ENCODE data around the gene TMEM9. TPM values are rescaled to one million over a fixed set of nuclear protein-coding genes. Genes with fewer than 3 reads are reported as not detected.

Gene TMEM9
- total and polyA plus RNA-seq, 9 of the 15 experiments (the other 6 are each of a cell fraction or from before 2014, with no cell fraction given), result 30.4 to 107 (median 67.6) TPM

GRCh38 chr1:201170533-201171062, 16.3 kb upstream of the TMEM9 start (continued):
- TF ChIP-seq, protein P1, sequence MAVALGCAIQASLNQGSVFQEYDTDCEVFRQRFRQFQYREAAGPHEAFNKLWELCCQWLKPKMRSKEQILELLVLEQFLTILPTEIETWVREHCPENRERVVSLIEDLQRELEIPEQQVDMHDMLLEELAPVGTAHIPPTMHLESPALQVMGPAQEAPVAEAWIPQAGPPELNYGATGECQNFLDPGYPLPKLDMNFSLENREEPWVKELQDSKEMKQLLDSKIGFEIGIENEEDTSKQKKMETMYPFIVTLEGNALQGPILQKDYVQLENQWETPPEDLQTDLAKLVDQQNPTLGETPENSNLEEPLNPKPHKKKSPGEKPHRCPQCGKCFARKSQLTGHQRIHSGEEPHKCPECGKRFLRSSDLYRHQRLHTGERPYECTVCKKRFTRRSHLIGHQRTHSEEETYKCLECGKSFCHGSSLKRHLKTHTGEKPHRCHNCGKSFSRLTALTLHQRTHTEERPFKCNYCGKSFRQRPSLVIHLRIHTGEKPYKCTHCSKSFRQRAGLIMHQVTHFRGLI (CRISPR knock-in tag; IDR thresholded peaks at IDR 0.05), result peak; percentile 73
- TF ChIP-seq JUND (IDR thresholded peaks at IDR 0.05; ENCODE audit: borderline replicate concordance, low read depth, low read length) (peak; percentile 82), JUND (tag; IDR thresholded peaks at IDR 0.05; ENCODE audit: borderline replicate concordance, low read depth, low read length) (peak; percentile 72; the same call in 1 of the 3 replicates), ZFX (CRISPR knock-in tag; IDR thresholded peaks at IDR 0.05) (peak; percentile 94), THRB (CRISPR knock-in tag; conservative IDR thresholded peaks at IDR 0.05) (0 out of 2 replicates have a peak, but pooled peaks have one; percentile 32)

DNA sequence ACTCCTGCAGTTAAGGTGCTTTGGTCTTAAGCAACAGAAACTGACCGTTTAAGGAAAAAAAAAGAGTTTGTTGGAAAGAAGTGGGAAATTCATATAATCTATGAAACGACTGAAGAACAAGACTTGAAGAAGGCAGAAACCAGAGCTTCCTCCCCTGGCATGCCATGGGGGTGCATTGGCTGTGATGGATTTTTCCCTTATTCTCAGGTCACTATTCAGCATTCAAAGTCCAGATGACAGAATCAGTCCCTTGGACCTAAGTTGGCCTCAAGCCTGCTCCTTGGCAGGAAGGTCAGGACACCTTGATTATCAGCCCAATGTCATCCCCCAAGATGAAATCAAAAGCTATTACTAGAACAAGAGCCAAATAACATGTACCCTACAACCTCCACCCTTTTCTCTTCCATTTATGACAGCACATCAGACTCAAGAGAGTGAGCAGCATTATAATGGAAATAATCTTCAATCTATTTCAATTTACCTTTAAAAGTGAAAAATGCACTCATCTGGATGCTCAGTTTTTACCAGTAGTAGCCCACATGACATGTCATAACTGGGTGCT, 15.8 kb upstream of the TMEM9 start:
- Histone ChIP-seq H3K4me1 (replicated peaks in 1 of 2; ENCODE audit: control insufficient read depth in 2 of 2, insufficient read depth in 2 of 2, low read length in 2 of 2) (peaks cover 15 to 32% of the 10 kb centered on the region in 2 experiments; a peak in 4 of 5 replicates), H3K9me3 (replicated peaks; ENCODE audit: control insufficient read depth, insufficient read depth, low read depth, low read length) (peaks cover 3% of the 10 kb centered on the region; the same call in 1 of the 2 replicates), H3K4me2 (ENCODE audit: insufficient read depth, low read length) (peak overlapping the region; percentile 97), H3K9me1 (ENCODE audit: control insufficient read depth, insufficient read depth, low read length) (no peaks in the 10 kb centered on the region), H3K9ac (ENCODE audit: insufficient read depth in 1 of 2, low read depth in 2 of 2, low read length in 2 of 2) (peak overlapping the region; percentile 3 to 60; a peak in 3 of 4 replicates), H3K36me3 (ENCODE audit: control insufficient read depth, insufficient read depth, low read length) (no peaks in the 10 kb centered on the region), H3K27ac (ENCODE audit: extremely low read depth, low read depth, low read length) (peak overlapping the region; percentile 72; the same call in 2 of the 3 replicates), H2AFZ (ENCODE audit: low read depth, low read length) (peak overlapping the region; percentile 97), H4K20me1 (replicated peaks; ENCODE audit: control insufficient read depth, insufficient read depth, low read length) (no peaks in the 10 kb centered on the region), H3K4me3 (no peak overlapping the region), H3K27me3 (ENCODE audit: control insufficient read depth in 2 of 2, insufficient read depth in 2 of 2, low read length in 2 of 2) (no peaks in the 10 kb centered on the region), H3K79me2 (ENCODE audit: control insufficient read depth, insufficient read depth, low read length) (no peaks in the 10 kb centered on the region)
- TSS peak; percentile 69 for BruUV-seq (replicated peaks)
- FAIRE-seq (no peak), DNase-seq (ENCODE audit: extremely low read depth in 1 of 4, low spot score in 3 of 4) (no peak), ATAC-seq (no peak)
- intact Hi-C loops (cut with micrococcal nuclease), result loop anchor here (1.0 kb wide), 1 partner anchor 16 kb away; the partner anchor contains the start of gene TMEM9
- WGBS (ENCODE audit: insufficient coverage, low coverage, missing lambda C conversion rate), result 53% methylated on average over 2 of the region's 2 CpGs
- CTCF ChIA-PET (ENCODE audit: low intra/inter-chr PET ratio), result no interaction called here
- in situ Hi-C loops (cut with MboI), result no loop called here
- POLR2A ChIA-PET, result interaction anchor here (1.0 to 6.7 kb wide), 2 partner anchors 14 to 20 kb away, joined by 5 to 121 read pairs; partner anchors contain the start of genes IGFN1 and TMEM9
- TF ChIP-seq BRF2 (IDR thresholded peaks at IDR 0.05; ENCODE audit: borderline replicate concordance, insufficient read depth, insufficient read length) (no peak), NFRKB (IDR thresholded peaks at IDR 0.05; ENCODE audit: low read depth) (peak; percentile 67; the same call in 1 of the 2 replicates), RAD51 (IDR thresholded peaks at IDR 0.05; ENCODE audit: borderline replicate concordance, low read depth) (0 out of 2 replicates have a peak, but pooled peaks have one; percentile 11), CAMTA2 (CRISPR knock-in tag; conservative IDR thresholded peaks at IDR 0.05) (no peak), CTBP1 (IDR thresholded peaks at IDR 0.05; ENCODE audit: borderline replicate concordance) (no peak), MTA1 (IDR thresholded peaks at IDR 0.05; ENCODE audit: borderline replicate concordance) (peak; percentile 5; the same call in 1 of the 2 replicates)

All from K562 (cell line).